ENCODE measurements around the gene MAD1L1.
A peak's percentile ranks its signal among the peaks of the same experiment; 100 is the strongest.

The MAD1L1 gene

DNA sequence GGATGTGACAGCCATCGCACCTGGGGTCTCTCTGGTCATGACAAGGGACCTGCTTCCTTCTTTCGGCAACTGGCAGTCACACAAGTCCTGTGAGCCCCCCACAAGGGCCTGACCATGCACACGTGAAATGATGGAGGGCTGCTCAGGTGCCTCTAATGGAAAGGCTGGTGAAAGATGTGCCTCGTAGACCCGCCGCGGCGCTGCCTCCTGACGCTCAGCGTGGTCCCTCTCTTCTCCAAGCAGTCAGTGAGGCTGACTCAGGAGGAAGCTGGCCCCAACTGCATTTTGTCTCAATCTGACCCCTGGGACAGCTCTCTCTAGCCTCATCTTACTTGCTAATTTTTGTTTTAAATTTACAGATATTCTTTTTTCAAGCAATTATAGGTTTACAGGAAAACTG is 100.9 kb downstream of the MAD1L1 start:
- DNase-seq: no peak

DNA sequence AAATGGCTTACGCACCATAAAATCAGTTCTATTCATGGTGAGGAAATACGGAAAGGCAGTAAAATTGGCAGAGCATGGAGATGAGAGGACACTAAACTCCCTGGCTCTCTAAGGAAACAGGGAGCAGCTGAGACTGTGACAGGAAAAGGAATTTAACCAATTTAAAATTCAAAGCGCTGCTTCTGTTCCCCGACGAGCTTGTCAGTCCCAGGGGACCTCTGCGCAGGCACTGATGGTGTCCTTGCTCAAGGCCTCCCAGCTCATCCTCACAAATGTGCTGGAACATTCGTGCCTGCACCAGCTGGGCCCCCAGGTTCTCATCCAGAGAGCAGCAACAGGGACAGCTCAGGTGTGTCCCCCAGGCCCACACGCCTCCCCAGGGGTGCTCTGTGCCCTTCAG is 101.4 kb downstream of the MAD1L1 start:
- DNase-seq: no peak

DNA sequence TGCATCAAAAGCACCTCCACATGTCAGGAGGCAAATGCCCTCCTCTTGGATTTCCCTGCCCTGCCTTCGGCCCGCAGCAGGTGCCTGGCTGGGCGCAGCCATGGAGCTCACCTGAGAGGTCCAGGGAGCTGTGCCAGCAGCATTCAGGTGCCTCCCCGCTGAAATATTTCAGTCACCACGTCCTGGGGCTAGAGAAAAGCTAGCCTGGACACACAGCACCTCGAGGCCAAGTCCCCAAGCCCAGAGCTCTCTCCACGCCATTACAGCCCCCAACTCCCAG is 102.7 kb downstream of the MAD1L1 start:
- no peak for DNase-seq

DNA sequence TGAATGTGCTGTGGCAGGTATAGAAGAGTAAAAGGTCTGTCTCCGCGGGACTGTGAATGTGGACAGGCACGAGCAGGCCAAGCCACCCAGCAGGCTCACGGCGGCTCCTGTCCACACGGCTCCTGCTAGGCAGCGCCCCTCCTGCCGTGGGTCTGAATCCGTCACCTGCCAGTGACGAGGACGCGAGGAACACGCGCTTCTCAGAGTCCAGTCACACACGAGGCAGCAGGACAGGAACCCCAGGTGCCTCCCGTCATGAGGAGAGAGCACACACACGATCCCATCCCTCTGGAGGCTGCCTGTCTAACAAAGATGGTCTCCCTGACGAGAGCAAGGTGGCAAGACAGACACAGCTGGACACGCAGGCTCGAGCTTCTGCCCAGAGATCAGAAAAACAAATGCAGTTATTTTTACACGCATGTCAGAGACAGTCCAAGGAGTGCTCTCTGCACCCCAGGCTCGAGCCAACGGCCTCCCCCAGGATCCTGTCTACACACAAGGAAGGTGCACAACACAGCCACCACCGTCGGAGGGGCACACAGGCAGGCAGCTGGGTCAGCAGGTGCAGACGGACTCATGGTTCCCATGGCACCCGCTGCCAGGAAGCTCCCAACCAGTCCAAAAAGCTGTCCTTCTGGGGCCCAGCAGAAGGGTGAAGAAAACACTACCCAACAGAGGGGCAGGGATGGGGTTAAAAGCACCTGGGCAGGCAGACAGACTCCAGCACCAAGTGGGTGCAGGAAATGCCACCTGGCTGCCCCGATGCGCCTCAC is 103.2 kb downstream of the MAD1L1 start:
- no peak for DNase-seq

DNA sequence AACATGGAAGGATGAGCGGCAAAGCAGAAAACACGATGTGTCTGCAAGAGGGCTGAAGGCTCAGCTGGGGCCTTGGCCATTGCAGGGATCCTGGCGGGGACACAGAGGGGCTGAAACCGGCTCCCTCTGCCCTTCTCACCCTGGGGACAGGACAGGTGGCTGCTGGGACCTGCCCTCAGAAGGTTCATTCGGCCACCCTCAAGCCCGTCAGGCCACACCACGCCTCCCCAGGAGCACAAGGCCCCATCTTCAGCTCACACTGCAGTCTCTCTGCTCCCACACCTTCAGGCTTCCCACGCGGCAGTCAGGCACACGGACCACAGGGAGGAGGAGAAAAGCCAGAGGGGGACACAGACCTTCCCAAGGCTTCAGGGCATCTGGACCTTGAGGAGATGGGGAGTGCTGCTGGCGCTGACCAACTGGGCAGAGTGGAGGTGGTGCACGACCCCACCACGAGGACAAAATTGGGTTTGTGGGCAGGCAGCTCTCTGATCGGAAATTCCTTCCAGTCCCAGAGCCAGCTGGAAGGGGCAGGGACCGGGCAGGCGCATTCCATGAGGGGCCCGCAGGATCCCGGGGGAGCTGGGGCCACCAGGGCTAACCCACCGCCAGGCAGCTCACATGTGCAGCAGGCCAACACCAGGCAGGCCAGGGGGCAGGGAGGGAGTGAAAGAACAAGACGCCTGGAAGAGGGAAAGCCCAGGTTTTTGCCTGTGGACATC is 104.0 kb downstream of the MAD1L1 start:
- no peak for DNase-seq

DNA sequence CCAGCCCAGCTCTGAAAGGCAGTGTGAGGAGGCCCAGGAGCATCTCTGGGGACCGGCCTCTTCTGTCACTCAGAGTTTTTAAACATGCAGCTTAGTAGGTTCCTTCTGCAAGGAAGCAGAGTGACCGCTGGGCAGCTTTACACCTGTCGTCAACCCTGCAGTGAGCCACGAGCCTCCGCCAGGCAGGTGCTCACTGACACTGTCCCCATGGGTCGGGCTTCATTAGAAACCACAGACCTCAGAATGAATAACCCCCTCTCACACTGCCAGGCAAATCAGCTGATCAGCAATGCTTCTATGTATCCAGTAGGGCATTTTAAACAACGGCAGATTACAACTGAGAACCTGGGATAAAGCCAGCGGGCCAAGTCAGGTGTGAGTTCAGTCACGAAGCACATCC is 106.1 kb downstream of the MAD1L1 start:
- DNase-seq: no peak

DNA sequence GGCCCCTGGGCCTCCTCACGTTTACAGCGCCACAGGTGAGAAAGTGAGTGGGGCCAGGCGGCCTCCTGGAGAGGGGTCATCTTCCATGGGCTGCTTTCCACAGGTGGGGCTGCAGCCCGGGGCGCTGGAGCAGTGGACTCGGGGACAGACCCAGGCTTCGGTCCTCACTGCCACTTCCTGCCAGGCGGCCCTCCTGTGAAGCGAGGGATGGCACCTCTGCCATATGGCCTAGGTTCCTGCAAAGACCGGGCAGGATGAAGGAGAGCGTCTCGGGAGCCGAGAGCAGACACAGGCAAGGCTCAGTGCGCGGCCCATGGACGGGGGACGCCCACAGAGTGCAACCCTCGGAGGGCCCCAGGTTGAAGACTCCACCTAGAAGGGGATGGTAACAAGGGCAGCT is 106.8 kb downstream of the MAD1L1 start:
- DNase-seq: no peak

DNA sequence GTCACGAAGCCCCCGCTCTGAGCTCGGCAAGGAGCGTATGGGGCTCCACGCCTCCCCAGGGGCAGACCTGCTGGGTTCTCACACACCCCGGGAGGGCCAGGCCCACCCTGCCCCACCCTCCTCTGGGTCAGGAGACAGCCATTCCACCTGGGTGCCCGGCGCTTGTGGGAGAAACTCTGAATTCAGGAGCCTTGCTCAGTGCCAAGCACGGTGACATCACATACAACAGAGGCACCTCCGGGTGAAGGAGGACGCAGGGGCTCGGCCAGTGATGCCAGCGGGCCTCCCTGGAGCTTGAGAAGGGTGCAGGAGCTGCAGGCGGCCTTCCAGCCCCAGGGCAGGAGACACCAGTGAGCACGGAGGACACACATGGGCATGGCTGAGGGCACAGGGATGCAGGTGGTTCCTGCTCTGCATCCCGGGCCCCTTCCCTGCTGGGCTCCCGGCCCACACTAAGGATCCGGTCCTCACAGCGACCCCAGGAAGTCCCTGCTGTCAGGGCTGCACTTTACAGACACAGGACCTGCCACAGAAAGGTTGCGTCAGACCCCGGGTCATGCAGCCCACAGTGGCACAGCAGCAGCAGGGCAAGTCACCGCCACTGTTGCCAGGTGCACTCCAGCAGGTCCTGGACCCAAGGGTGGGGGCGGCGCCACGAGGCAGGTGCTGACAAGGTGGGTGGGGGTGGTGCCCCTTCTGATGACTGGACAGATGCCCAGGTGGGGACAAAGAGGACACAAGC is 108.0 kb downstream of the MAD1L1 start:
- no peak for DNase-seq

DNA sequence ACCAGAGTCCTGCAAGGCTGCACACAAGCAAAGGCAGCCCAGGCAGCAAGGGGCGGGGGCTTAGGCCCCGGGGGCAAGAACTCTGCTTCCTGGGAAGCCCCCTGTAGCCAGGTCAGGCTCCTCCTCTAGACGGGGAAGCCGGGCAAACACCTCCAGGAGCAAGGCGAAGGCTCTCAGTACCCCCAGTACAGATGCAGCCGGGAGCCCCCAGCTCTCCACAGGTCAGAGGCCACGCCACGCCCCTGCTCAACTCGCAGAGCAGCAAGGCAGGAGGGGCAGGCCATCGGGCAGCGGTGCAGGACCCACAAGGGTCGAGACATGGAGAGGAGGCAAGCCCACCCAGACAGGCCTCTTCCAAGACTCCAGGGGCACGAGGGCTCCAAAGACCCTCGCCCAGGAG is 108.8 kb downstream of the MAD1L1 start:
- no peak for DNase-seq

DNA sequence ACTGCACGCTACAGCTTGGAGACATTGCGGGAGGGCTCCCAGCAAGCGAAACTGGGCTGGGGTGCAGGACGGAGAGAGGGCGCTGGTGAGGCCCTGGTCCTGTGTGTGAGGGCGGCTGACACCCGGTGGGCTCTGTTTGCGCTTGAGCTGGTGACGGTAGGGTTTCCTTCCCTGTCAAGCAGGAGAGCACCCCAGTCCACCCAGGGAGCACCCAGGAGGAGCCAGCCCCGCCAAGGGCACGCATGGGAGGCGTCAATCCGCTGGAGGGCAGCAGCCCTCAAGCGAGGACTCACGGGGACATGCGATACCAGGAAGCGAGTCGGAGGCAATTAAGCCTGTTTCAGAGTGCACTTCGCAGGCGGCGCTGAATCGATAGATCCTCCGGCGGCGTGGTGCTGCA is 109.4 kb downstream of the MAD1L1 start:
- no peak for DNase-seq

DNA sequence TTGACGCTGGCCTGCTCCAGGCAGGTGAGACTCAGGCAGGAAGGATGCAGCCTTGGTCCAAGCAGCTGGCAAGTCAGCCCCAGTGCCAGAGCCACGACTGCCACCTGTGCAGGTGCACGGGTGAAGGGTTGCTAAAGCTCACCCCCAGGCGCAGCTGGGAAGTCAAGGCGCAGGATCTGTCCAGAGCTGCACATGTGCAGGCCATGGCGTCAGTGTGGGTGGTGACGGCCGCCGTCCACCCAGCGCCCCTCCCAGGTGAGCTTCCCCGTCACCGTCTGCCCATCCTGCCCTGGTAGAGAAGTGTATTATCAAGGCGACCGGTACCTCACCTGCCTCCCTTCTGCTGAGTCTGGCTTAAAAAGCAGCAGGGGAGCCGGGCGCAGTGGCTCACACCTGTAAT is 110.1 kb downstream of the MAD1L1 start:
- DNase-seq: no peak

DNA sequence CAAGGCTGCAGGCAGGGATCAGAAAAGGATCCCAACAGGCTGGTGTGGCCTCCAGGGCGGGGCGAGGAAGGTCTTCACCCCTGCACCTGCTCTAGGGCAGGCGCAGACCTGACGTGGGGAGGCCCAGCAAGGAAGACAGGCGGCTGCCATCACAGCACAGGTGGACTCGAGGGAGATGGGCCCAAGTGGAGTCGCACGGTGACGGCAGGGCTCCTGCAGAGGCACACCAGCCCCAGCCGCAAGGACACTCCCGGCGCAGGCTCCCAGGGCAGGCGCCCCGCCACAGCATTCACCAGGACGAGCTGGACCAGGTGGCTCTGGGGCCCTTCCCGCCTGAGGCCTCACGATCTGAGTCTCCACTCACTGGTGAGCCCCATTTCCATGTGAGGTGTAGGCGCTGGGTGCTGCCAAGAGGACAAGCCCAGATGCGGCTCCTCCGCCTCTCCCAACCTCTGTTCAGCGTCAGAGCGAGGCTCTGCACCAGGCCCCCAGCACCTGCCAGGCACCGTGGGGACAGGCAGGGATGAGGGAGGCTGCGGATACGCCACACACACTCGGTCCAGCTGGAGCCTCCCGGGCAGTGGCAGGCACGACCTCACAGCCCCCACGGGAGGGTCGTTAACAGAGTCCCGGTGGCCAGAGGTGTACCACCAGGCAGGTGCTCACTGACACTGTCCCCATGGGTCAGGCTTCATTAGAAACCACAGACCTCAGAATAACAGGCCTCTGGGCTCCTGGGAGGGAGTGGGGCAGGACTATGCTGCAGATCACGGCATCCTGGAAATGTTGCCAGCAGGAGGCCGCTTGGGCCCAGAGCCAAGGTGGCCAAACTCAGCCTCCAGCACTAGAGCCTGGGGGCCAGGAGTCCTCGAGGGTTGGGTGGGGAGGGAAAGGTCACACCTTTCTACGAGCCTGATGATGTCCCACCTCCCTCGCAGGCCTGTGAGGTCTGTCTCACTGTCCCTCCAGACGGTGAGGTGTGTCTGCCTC is 111.6 kb downstream of the MAD1L1 start:
- no peak for DNase-seq

DNA sequence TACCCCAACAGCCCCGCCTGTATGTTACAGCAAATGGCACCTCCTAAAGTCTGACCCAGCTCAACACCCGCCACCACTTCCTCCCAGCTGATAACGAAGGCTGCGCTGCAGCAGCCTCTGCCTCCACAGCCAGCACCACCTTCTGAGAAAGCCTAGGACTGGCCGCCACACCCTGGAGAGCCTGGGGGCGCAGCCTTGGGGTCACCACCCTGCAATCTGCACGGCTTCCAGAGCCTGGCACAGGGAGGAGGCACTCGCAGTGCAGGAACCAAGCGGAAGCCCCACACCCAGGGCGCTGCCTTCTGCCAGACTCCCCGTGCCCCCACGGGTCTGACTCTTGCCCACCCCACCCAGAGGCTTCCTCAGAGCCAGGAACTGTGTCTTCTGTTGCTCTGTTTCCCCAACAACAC is 112.5 kb downstream of the MAD1L1 start:
- DNase-seq: peak in 5 of 6 experiments; percentile 9 to 43 (median 38)

DNA sequence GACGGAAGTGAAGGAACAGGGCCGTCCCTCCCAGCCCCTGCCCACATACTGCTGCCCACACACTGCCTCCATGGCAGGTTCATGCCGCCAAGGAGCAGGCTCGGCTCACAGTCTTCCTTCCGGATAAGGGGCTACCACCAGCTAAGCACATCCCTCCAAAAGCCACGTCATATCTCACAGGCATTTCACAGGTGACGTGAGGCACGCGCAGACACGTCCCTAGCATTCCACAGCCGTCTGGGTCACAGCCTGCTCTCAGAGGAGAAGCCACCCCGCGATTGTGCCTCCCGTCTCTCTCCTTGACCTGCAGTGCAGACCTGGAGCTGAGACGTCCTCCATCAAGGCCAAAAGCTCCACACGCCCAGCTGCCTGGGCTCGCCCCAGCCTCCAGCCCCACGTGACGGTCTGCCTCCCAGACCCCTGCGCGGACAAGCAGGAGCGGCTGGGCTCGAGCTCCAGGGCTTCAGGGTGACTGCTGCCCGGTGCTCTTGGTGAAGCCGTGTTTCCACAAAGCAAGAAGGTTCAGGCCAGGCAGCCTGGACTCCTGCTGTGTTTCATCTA is 114.0 kb downstream of the MAD1L1 start:
- no peak for DNase-seq

DNA sequence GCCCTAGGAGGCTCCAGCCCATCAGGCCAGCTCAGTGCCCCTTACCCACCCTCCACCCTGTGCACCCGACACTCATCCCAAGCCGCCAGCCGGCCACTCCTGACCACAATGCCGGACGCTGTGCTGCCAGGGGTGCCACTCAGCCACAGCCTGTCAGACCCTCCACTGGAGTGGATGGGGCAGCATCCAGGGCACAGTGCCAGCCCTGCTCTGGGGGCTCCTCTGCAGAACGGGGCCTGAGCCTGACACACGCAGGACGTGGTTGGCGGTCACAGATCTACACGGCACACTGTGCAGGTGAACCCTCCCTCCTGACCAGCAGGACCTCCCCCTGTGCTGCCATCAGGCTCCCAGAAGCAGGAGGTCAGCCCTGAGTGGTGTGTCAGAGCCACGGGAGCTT is 114.7 kb downstream of the MAD1L1 start:
- DNase-seq: no peak

DNA sequence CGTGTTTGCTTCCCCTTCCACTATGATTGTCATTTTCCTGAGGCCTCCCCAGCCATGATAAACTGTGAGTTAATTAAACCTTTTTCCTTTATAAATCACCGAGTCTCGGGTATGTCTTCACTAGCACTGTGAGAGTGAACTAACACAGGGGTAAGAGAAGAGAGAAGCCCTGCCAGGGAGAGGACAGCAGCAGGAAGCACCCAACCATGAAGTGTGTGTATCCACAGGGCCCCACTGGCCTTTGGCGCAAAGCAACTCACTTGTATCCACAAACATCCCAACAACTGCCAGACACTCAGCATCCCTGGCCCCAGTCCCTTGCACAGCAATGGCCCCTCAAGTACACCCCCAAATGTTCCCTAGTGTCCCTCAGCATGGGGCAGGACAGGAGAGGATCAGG is 115.1 kb downstream of the MAD1L1 start:
- no peak for DNase-seq

DNA sequence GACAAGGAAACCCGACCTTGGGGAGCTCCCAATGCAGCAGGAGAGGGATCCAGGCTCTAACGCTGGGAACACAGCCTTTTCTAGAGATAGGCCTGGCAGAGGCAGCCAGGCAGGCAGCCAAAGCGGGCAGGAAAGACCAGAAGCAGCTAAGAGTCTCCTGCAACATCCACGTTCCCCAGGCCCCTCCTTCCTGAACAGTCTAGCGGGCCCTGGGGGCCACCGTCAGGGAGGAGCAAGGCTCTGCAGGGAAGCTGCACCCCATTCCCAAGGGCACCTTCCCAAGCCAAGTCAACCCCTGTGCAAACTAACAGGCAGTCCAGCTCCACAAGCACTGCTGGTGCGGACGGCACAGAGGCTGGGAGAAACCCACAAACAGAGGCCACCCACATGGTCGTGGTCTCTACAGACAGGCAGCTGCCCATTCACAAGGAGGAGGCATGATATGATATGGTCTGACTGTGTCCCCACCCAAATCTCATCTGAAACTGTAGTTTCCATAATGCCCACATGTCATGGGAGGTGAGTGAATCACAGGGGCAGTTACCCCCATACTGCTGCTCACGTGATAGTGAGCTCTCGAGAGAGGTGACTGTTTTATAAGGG is 115.7 kb downstream of the MAD1L1 start:
- DNase-seq: no peak

DNA sequence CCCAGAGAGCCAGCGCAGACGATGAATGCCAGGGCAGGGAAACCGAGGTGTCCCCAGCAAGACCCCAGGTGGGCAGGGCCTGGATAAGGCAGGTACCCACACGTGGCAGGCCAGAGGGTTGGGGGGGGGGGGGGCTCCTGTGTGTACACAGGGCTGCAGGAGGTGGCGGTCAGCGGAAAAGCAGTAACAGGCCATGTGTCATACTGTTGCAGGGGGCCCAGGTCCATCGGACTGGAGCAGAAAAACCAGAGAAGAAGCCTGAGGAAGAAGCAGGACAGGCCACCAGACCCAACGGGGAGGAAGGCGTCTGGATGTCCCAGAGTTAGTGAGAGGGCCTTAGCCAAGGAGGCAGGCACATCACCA is 116.3 kb downstream of the MAD1L1 start:
- no peak for DNase-seq

DNA sequence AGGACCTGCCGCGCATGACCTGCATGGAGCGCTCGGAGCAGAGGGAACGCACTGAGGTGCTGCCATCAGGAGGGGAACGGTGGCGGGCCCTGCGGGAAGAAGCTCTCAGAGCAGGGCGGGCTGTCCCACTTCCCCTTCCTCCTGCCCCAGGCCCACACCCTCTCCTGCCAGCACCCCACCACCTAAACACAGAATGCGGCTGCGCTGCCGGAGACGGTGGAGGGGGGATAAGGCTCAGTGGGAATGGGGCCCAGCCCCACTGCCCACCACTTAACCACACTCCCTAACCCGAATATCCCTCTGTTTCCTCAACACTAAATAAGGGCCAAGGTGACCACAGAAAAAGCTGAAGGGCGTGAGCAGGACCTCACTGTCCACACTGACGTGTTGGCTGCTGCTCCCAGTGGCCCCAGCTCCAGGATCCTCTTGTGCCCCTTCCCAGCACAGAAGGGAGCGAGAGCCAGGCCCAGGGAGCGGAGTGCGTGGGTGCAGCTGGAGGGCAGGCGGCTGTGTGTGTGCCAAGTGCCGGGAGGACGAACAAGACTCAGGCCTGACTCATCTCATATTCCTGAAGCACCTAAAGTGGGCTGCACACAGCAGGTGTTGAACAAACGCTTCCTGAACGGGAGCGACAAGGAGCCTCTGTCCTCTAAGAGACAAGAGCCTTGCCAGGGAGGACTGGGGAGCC is 116.8 kb downstream of the MAD1L1 start:
- no peak for DNase-seq

DNA sequence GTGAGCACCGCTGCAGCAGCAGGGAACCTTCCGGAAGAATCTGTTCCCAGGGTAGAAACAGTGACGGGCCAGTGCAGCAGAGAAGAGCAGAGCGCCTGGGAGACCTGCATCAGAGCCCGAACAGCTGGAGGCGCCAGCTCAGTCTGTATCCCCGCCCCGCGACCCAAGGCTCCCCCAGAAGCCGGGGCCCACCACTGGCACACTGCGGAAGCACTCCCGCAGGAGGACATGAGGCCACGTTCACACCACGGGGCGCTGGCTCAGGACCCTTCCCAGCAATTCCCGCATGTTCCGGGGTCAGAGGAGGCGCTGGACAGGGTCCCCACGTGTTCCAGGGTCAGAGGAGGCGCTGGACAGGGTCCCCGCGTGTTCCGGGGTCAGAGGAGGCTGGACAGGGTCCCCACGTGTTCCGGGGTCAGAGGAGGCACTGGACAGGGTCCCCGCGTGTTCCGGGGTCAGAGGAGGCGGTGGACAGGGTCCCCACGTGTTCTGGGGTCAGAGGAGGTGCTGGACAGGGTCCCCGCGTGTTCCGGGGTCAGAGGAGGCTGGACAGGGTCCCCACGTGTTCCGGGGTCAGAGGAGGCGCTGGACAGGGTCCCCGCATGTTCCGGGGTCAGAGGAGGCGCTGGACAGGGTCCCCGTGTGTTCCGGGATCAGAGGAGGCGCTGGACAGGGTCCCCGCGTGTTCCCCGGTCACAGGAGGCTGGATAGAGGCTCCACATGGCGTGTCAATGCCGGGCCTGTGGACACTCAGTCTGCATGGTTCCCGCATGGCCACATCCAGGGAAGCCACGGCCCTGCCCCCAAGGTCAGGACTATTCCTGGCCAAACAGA is 117.6 kb downstream of the MAD1L1 start:
- DNase-seq: no peak

DNA sequence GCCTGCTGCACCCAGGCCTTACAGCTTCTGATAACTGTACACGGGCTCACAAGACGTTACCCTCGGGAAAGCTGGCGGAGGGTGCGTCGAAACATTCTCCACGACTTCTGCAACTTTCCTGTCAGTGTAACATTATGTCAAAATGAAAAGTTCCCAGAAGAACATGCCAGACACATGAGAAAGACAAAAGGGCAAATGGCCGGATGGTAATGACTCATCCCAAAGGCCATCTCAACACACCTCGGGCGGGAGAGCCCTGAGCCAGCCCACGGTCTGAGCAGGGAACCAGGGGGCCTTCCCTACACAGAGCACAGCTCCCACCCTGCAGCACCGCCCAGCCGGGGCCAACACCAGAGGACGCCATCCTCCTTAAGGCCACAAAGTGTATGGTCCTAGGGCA is 118.7 kb downstream of the MAD1L1 start:
- DNase-seq: no peak
